ENCODE measurements around the gene ARSK.

GRCh38 chr5:95555553-95555952 is 652 bp downstream of the ARSK start:
- TF ChIP-seq CTCF (IDR thresholded peaks at IDR 0.05) (no peak), POLR2A (IDR thresholded peaks at IDR 0.05) (no peak)
